ENCODE measurements around the gene C19orf85.

DNA sequence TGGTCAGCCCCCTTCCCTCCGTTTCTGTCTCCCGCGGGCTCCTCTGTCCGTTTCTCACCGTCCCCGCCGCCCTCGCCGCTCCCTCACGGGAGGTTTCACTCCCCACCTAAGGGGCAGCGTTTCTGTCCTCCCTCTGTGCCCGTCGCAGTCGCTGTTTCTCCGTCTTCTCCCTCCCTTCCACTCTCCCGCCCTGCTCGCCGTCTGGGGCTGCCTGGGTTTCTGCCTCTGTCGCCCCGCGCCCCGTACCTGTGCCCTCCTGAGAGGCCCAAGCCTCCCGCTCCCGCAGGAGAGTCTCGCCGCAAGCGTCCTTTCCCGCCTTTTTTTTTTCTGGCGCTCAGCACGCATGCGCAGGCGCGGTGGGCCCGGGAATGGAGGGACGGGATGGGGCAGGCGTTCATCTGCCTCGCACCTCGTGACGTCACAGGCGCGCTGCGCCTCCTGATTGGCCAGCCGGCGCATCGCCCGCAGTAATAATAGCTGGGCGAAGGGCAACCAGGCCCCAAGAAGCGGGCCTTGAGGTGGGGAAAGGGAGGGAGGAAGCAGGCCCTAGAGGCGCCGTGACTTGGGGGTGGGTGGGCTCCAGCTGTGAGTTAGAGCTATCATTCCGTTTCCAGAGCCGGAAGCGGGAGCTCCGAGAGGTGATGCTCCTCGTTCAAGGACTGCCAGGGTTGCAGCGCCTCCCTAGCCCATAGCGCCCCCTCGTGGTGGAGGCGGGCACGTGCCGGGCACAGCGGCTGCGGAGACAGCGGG, 39.1 kb upstream of the C19orf85 start:
- TF ChIP-seq, protein P1, sequence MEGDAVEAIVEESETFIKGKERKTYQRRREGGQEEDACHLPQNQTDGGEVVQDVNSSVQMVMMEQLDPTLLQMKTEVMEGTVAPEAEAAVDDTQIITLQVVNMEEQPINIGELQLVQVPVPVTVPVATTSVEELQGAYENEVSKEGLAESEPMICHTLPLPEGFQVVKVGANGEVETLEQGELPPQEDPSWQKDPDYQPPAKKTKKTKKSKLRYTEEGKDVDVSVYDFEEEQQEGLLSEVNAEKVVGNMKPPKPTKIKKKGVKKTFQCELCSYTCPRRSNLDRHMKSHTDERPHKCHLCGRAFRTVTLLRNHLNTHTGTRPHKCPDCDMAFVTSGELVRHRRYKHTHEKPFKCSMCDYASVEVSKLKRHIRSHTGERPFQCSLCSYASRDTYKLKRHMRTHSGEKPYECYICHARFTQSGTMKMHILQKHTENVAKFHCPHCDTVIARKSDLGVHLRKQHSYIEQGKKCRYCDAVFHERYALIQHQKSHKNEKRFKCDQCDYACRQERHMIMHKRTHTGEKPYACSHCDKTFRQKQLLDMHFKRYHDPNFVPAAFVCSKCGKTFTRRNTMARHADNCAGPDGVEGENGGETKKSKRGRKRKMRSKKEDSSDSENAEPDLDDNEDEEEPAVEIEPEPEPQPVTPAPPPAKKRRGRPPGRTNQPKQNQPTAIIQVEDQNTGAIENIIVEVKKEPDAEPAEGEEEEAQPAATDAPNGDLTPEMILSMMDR (IDR thresholded peaks at IDR 0.05) = peak in 3 of 4 experiments; percentile 99 to 100 (median 99)
- peak; percentile 15 for TF ChIP-seq POLR2AphosphoS5 (IDR thresholded peaks at IDR 0.05)
- TF ChIP-seq POLR2A (IDR thresholded peaks at IDR 0.05) = no peak

All from gastroesophageal sphincter (tissue), 3 donors.